ENCODE data around the gene MGARP. TPM values are rescaled to one million over a fixed set of nuclear protein-coding genes. Genes with fewer than 3 reads are reported as not detected.
"Not testable (repeated sequence)": the region's sequence is repeated elsewhere in the genome, so short reads cannot be mapped to it uniquely, and the experiment has no call there.

The MGARP gene
- total and polyA plus RNA-seq, 4 donors: 0.17 to 0.87 (median 0.36) TPM

GRCh38 chr4:139265654-139266053 lies 14.4 kb downstream of the MGARP start:
- H3K27ac ChIP-seq (ENCODE audit: low read depth in 1 of 2, low read length in 1 of 2): no peak overlapping the region
- no peak for ATAC-seq (ENCODE audit: insufficient read depth, low FRiP score)
- H3K9ac ChIP-seq (ENCODE audit: insufficient read depth in 1 of 2, low read length in 2 of 2): no peak overlapping the region
- 45 to 58% methylated on average over 3 of the region's 3 CpGs for WGBS, 2 donors
- no peak for TF ChIP-seq CTCF (IDR thresholded peaks at IDR 0.05; ENCODE audit: control extremely low read depth, extremely low read depth)
- DNase-seq: no peak
- H3K4me3 ChIP-seq: no peak overlapping the region
- H3K27me3 ChIP-seq (ENCODE audit: control insufficient read depth in 3 of 3, insufficient read depth in 3 of 3, low read length in 2 of 3): no peaks in the 10 kb centered on the region
- no peaks in the 10 kb centered on the region for H3K36me3 ChIP-seq (ENCODE audit: control insufficient read depth in 4 of 4, insufficient read depth in 4 of 4, low read length in 4 of 4)
- peaks cover 0 to 5% (median 0%) of the 10 kb centered on the region in 5 donors for H3K4me1 ChIP-seq (ENCODE audit: control insufficient read depth in 5 of 5, insufficient read depth in 5 of 5, low read length in 5 of 5)
- no peaks in the 10 kb centered on the region for H3K9me3 ChIP-seq (ENCODE audit: control insufficient read depth in 4 of 4, insufficient read depth in 3 of 4, low read length in 3 of 4)

- DNase-seq: no peak
- 42 to 44% methylated on average over 2 of the region's 2 CpGs for WGBS, 2 donors
Measured at GRCh38 chr4:139256349-139256748, 23.7 kb downstream of the MGARP start.

GRCh38 chr4:139255581-139255980 lies 24.4 kb downstream of the MGARP start:
- not testable (repeated sequence) for H3K36me3 ChIP-seq (ENCODE audit: control insufficient read depth in 4 of 4, insufficient read depth in 4 of 4, low read length in 4 of 4); H3K4me3 ChIP-seq; H3K4me1 ChIP-seq (ENCODE audit: control insufficient read depth in 5 of 5, insufficient read depth in 5 of 5, low read length in 5 of 5); ATAC-seq (ENCODE audit: insufficient read depth, low FRiP score); H3K27me3 ChIP-seq (ENCODE audit: control insufficient read depth in 3 of 3, insufficient read depth in 3 of 3, low read length in 2 of 3); H3K9ac ChIP-seq (ENCODE audit: insufficient read depth in 1 of 2, low read length in 2 of 2); H3K9me3 ChIP-seq (ENCODE audit: control insufficient read depth in 4 of 4, insufficient read depth in 3 of 4, low read length in 3 of 4); H3K27ac ChIP-seq (ENCODE audit: low read depth in 1 of 2, low read length in 1 of 2); DNase-seq
- WGBS, 2 donors: 94 to 96% methylated on average over 6 of the region's 6 CpGs

More at GRCh38 chr4:139256349-139256748, 23.7 kb downstream of the MGARP start:
- Histone ChIP-seq H3K4me3 (no peak overlapping the region), H3K9me3 (ENCODE audit: control insufficient read depth in 4 of 4, insufficient read depth in 3 of 4, low read length in 3 of 4) (no peaks in the 10 kb centered on the region), H3K4me1 (ENCODE audit: control insufficient read depth in 5 of 5, insufficient read depth in 5 of 5, low read length in 5 of 5) (no peaks in the 10 kb centered on the region), H3K27ac (ENCODE audit: low read depth in 1 of 2, low read length in 1 of 2) (no peak overlapping the region), H3K9ac (ENCODE audit: insufficient read depth in 1 of 2, low read length in 2 of 2) (no peak overlapping the region), H3K36me3 (ENCODE audit: control insufficient read depth in 4 of 4, insufficient read depth in 4 of 4, low read length in 4 of 4) (no peaks in the 10 kb centered on the region), H3K27me3 (ENCODE audit: control insufficient read depth in 3 of 3, insufficient read depth in 3 of 3, low read length in 2 of 3) (no peaks in the 10 kb centered on the region)
- no peak for TF ChIP-seq CTCF (IDR thresholded peaks at IDR 0.05; ENCODE audit: control extremely low read depth, extremely low read depth)
- no peak for ATAC-seq (ENCODE audit: insufficient read depth, low FRiP score)

- H3K27ac ChIP-seq (ENCODE audit: low read depth in 1 of 2, low read length in 1 of 2): no peak overlapping the region
- H3K9ac ChIP-seq (ENCODE audit: insufficient read depth in 1 of 2, low read length in 2 of 2): no peak overlapping the region
- no peaks in the 10 kb centered on the region for H3K4me1 ChIP-seq (ENCODE audit: control insufficient read depth in 5 of 5, insufficient read depth in 5 of 5, low read length in 5 of 5)
- no peak for TF ChIP-seq CTCF (IDR thresholded peaks at IDR 0.05; ENCODE audit: control extremely low read depth, extremely low read depth)
- no peaks in the 10 kb centered on the region for H3K36me3 ChIP-seq (ENCODE audit: control insufficient read depth in 4 of 4, insufficient read depth in 4 of 4, low read length in 4 of 4)
- H3K27me3 ChIP-seq (ENCODE audit: control insufficient read depth in 3 of 3, insufficient read depth in 3 of 3, low read length in 2 of 3): no peaks in the 10 kb centered on the region
- no peak overlapping the region for H3K4me3 ChIP-seq
- no peak for DNase-seq
- no peaks in the 10 kb centered on the region for H3K9me3 ChIP-seq (ENCODE audit: control insufficient read depth in 4 of 4, insufficient read depth in 3 of 4, low read length in 3 of 4)
- ATAC-seq (ENCODE audit: insufficient read depth, low FRiP score): no peak
- WGBS, 2 donors: 80 to 88% methylated on average over 3 of the region's 3 CpGs
Measured at GRCh38 chr4:139253713-139254112, 26.3 kb downstream of the MGARP start.
